ENCODE results near the gene PDCD1LG2. TPM values are rescaled to one million over a fixed set of nuclear protein-coding genes. Genes with fewer than 3 reads are reported as not detected.

Gene PDCD1LG2
- total RNA-seq, 4 donors from 2014 or later = 2.5 to 4.2 (median 2.9) TPM

DNA sequence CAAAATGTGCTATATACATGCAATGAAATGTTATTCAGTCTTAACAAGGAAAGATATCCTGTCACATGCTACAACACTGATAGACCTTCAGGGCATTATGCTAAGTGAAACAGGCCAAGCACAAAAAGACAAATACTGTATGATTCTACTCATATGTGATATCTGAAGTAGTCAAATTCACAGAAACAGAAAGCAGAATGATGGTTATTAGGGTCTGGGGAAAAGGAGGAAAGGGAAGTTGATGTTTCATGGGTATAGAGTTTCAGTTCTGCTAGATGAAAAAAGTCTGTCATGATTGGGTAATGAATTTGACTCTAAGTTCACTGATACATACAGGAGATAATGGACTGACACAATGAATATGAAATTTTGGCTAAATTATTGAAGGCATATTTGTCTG, 107.4 kb downstream of the PDCD1LG2 start:
- no peaks in the 10 kb centered on the region for H3K36me3 ChIP-seq
- no peak overlapping the region for H3K27ac ChIP-seq (replicated peaks in 1 of 4)
- H3K27me3 ChIP-seq = no peaks in the 10 kb centered on the region
- intact Hi-C loops (cut with DNase I) = no loop called here
- no peaks in the 10 kb centered on the region for H3K9me3 ChIP-seq
- H3K4me3 ChIP-seq = no peak overlapping the region
- peaks cover 0 to 28% (median 20%) of the 10 kb centered on the region in 4 donors for H3K4me1 ChIP-seq
- DNase-seq (ENCODE audit: extremely low spot score) = no peak
- TF ChIP-seq, protein P1, sequence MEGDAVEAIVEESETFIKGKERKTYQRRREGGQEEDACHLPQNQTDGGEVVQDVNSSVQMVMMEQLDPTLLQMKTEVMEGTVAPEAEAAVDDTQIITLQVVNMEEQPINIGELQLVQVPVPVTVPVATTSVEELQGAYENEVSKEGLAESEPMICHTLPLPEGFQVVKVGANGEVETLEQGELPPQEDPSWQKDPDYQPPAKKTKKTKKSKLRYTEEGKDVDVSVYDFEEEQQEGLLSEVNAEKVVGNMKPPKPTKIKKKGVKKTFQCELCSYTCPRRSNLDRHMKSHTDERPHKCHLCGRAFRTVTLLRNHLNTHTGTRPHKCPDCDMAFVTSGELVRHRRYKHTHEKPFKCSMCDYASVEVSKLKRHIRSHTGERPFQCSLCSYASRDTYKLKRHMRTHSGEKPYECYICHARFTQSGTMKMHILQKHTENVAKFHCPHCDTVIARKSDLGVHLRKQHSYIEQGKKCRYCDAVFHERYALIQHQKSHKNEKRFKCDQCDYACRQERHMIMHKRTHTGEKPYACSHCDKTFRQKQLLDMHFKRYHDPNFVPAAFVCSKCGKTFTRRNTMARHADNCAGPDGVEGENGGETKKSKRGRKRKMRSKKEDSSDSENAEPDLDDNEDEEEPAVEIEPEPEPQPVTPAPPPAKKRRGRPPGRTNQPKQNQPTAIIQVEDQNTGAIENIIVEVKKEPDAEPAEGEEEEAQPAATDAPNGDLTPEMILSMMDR (IDR thresholded peaks at IDR 0.05) = no peak
- no peak for TF ChIP-seq POLR2AphosphoS5 (IDR thresholded peaks at IDR 0.05)
- TF ChIP-seq EP300 (IDR thresholded peaks at IDR 0.05) = no peak
- no peak for TF ChIP-seq POLR2A (IDR thresholded peaks at IDR 0.05; ENCODE audit: low read depth)

DNA sequence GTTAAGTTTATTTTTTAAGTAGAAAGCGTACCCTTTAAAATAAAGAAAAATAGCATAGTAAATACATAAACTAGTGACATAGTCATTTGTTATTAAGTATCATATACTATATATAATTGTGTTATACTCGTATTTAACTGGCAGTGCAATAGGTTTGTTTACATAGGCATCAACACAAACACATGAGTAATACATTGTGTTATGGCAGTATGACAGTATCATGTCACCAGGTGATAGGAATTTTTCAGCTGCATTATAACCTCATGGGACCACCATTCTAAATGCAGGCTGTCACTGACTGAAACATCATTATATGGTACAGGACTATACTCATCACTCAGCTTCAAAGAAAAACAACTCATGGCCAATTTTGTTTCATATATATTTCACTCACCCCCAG, 110.2 kb downstream of the PDCD1LG2 start:
- DNase-seq (ENCODE audit: extremely low spot score) = no peak
- H3K9me3 ChIP-seq = no peaks in the 10 kb centered on the region
- no peak overlapping the region for H3K4me3 ChIP-seq
- TF ChIP-seq POLR2AphosphoS5 (IDR thresholded peaks at IDR 0.05) (no peak), EP300 (IDR thresholded peaks at IDR 0.05) (no peak), POLR2A (IDR thresholded peaks at IDR 0.05; ENCODE audit: low read depth) (no peak)
- TF ChIP-seq, protein P1 (IDR thresholded peaks at IDR 0.05) = no peak
- no peaks in the 10 kb centered on the region for H3K27me3 ChIP-seq
- 97% methylated on average over 2 of the region's 2 CpGs for WGBS
- H3K36me3 ChIP-seq = no peaks in the 10 kb centered on the region
- no peak overlapping the region for H3K27ac ChIP-seq (replicated peaks in 1 of 4)
- intact Hi-C loops (cut with DNase I) = loop anchor here (10.0 kb wide), 1 partner anchor 384 kb away; a partner anchor contains a TSS
- H3K4me1 ChIP-seq = peaks cover 0 to 49% (median 40%) of the 10 kb centered on the region in 4 donors

Other genes with a start within 250 kb of the PDCD1LG2 start
- not detected for gene RLN2, start 205.8 kb upstream of the PDCD1LG2 start, total RNA-seq
- gene RLN1, start 170.7 kb upstream of the PDCD1LG2 start, total RNA-seq = not detected
- gene PLGRKT, start 72.6 kb upstream of the PDCD1LG2 start, total RNA-seq = 10 to 100 TPM; 11.1 to 18.3 (median 11.7) TPM
- gene CD274, start 60.0 kb upstream of the PDCD1LG2 start, total RNA-seq = 1 to 10 TPM in 3 of 4 donors, under 1 TPM in 1; 0.65 to 4.5 (median 2.6) TPM
- 10 to 100 TPM; 51.6 to 64.9 (median 57.4) TPM for gene RIC1, start 118.6 kb downstream of the PDCD1LG2 start, total RNA-seq

Data from esophagus muscularis mucosa (tissue), 4 donors.